Endothelial cell of umbilical vein (primary cell): Measurements from ENCODE around the gene NHSL2. TPM values are rescaled to one million over a fixed set of nuclear protein-coding genes. Genes with fewer than 3 reads are reported as not detected.

Experiments
- BruUV-seq: library from RNA; stranded (reverse); fragments of 400-500 nt; replicated peaks from 2 replicates; lab custom pipeline; 2021; lab: Mats Ljungman, UMichigan
- CTCF ChIA-PET: fragments of 300-600, 350-600 bp; sonication (Branson Sonifier 250); formaldehyde crosslinking; loops from one replicate; lab custom pipeline; 2021; ENCODE audit warnings: antibody characterized with exemption, inconsistent platforms; lab: Charles Lee
- POLR2A ChIA-PET: fragments of 300-600, 350-600 bp; sonication (Branson Sonifier 250); formaldehyde crosslinking; loops from one replicate; lab custom pipeline; 2021; ENCODE audit warnings: antibody characterized with exemption, inconsistent platforms; lab: Charles Lee
- DNase-seq: peaks from one replicate; pipeline ENCODE4 v3.0.0-alpha.2; 2011; ENCODE audit warnings: low read depth, low spot score
- FAIRE-seq: peaks from 2 replicates; lab custom pipeline; 2011; peaks lifted over from hg19 to GRCh38; lab: Jason Lieb, UNC
- H2AFZ ChIP-seq: 2 replicates; pipeline ENCODE4 v1.6.0; 2012; ENCODE audit warnings: low read depth, low read length, control low read depth, inconsistent platforms
- H3K27ac ChIP-seq: 2 replicates; pipeline ENCODE4 v1.5.1; 2011; ENCODE audit warnings: low read depth, mild to moderate bottlenecking, control low read depth, low read length, moderate library complexity; ENCODE audit not compliant: insufficient read depth
- H3K27me3 ChIP-seq, 2 experiments: 2 replicates each; pipeline versions ENCODE4 v1.6.0 to v1.6.1; 2011; ENCODE audit warnings: low read length in 2 of 2, mixed read lengths in 1 of 2; ENCODE audit not compliant: control insufficient read depth in 2 of 2, insufficient read depth in 2 of 2
- H3K36me3 ChIP-seq, 2 experiments: 2 replicates in 1 of 2; 3 replicates in 1 of 2; pipeline ENCODE4 v1.5.1; 2011; ENCODE audit warnings: low read length in 2 of 2, mild to moderate bottlenecking in 1 of 2, moderate library complexity in 1 of 2; ENCODE audit not compliant: control insufficient read depth in 2 of 2, insufficient read depth in 2 of 2; ENCODE audit errors: extremely low read depth in 1 of 2
- H3K4me1 ChIP-seq: 3 replicates; pipeline ENCODE4 v1.5.1; 2011; ENCODE audit warnings: mild to moderate bottlenecking, low read length; ENCODE audit not compliant: control insufficient read depth, insufficient read depth; ENCODE audit errors: extremely low read depth
- H3K4me2 ChIP-seq: 2 replicates; pipeline ENCODE4 v1.6.1; 2011; ENCODE audit warnings: low read length, control low read depth, mixed read lengths; ENCODE audit not compliant: insufficient read depth
- H3K4me3 ChIP-seq, 3 experiments: fragments of 200-600 bp in 1 of 3; sonication (generic), shearing (Covaris generic) in 1 of 3; replicated peaks in 1 of 3; 2 replicates each; pipeline ENCODE4 v1.5.1; 2011 to 2016; ENCODE audit warnings: control low read depth in 3 of 3, low read length in 3 of 3, mild to moderate bottlenecking in 2 of 3, inconsistent platforms in 1 of 3, low read depth in 1 of 3, moderate library complexity in 1 of 3; ENCODE audit not compliant: insufficient read depth in 1 of 3
- H3K79me2 ChIP-seq: 2 replicates; pipeline ENCODE4 v1.6.0; 2012; ENCODE audit warnings: low read length, inconsistent platforms; ENCODE audit not compliant: control insufficient read depth, insufficient read depth
- H3K9ac ChIP-seq: replicated peaks from 2 replicates; pipeline ENCODE3; 2011; ENCODE audit warnings: low read length, control low read depth; ENCODE audit not compliant: insufficient read depth; ENCODE audit errors: extremely low read depth
- H3K9me1 ChIP-seq: replicated peaks from 3 replicates; pipeline ENCODE4 v1.6.0; 2011; ENCODE audit warnings: mild to moderate bottlenecking, low read length; ENCODE audit not compliant: control insufficient read depth, insufficient read depth; ENCODE audit errors: extremely low read depth
- H3K9me3 ChIP-seq: replicated peaks from 2 replicates; pipeline ENCODE4 v1.5.1; 2012; ENCODE audit warnings: low read length, inconsistent platforms; ENCODE audit not compliant: control insufficient read depth, insufficient read depth
- H4K20me1 ChIP-seq: replicated peaks from 2 replicates; pipeline ENCODE3; 2011; ENCODE audit warnings: mild to moderate bottlenecking, low read length; ENCODE audit not compliant: control insufficient read depth, insufficient read depth; ENCODE audit errors: extremely low read depth
- EZH2 ChIP-seq: IDR thresholded peaks from 2 replicates; pipeline ENCODE4 v1.6.1; 2012; ENCODE audit warnings: borderline replicate concordance, low read depth, mild to moderate bottlenecking, moderate library complexity, low read length, inconsistent platforms; ENCODE audit not compliant: severe bottlenecking
- GATA2 ChIP-seq: IDR thresholded peaks from 2 replicates; pipeline ENCODE4 v1.7.0; 2011; ENCODE audit warnings: low read depth, mild to moderate bottlenecking, moderate library complexity, mixed read lengths, low read length; ENCODE audit not compliant: insufficient read length, insufficient read depth
- JUN ChIP-seq: IDR thresholded peaks from 2 replicates; pipeline ENCODE4 v1.6.1; 2011; ENCODE audit warnings: borderline replicate concordance, low read depth; ENCODE audit not compliant: insufficient read length, insufficient read depth
- MYC ChIP-seq: IDR thresholded peaks from one replicate; pipeline ENCODE4 v1.6.1; 2011; ENCODE audit warnings: mild to moderate bottlenecking, low read depth, low read length
- POLR2A ChIP-seq: IDR thresholded peaks from 2 replicates; pipeline ENCODE4 v1.6.1; 2012; ENCODE audit warnings: low read depth, mild to moderate bottlenecking, control low read depth, low read length
- POLR2AphosphoS5 ChIP-seq: IDR thresholded peaks from 2 replicates; pipeline ENCODE4 v1.6.1; 2012; ENCODE audit warnings: low read depth, mild to moderate bottlenecking, control low read depth, low read length, moderate library complexity; ENCODE audit not compliant: insufficient read depth
- dilution Hi-C: fragments of 300-500 bp; cut with MboI; formaldehyde crosslinking; loops from one replicate; pipeline ENCODE4 v1.15.0; 2019; ENCODE audit warnings: low sequenced_read_pairs; ENCODE audit not compliant: extremely low pct_ligation_motif_present
- intact Hi-C: fragments of 100-400 bp; cut with micrococcal nuclease; formaldehyde crosslinking; loops from one replicate; pipeline ENCODE4 v1.10.0; 2022
- polyA plus RNA-seq, 4 experiments: library from polyadenylated mRNA; depleted of rRNA in 3 of 4; stranded (reverse) in 3 of 4; unstranded in 1 of 4; fragments of >200 nt; gene quantifications; 2 replicates each; pipeline versions ENCODE4 v1.2.1 to v1.2.3, GENCODE V29; 2011 to 2012; ENCODE audit warnings: missing spikeins in 1 of 4
- total RNA-seq: library from RNA; stranded (reverse); gene quantifications from 2 replicates; pipeline ENCODE4 v1.2.3, GENCODE V29; 2021
- TF ChIP-seq, protein P1 (sequence below), 2 donors: IDR thresholded peaks; 1 replicate in 1 of 2; 2 replicates in 1 of 2; pipeline ENCODE4 v1.5.1; 2011; ENCODE audit warnings: low read length in 2 of 2, mild to moderate bottlenecking in 2 of 2, moderate library complexity in 2 of 2, control low read depth in 1 of 2, inconsistent platforms in 1 of 2, low read depth in 1 of 2; ENCODE audit not compliant: insufficient read depth in 1 of 2; ENCODE audit errors: extremely low read depth in 1 of 2

NHSL2 gene
- total and polyA plus RNA-seq, 2 donors (not counting 3 experiments of a cell fraction or from before 2014, with no cell fraction given), result 23.5 to 49.9 TPM

DNA sequence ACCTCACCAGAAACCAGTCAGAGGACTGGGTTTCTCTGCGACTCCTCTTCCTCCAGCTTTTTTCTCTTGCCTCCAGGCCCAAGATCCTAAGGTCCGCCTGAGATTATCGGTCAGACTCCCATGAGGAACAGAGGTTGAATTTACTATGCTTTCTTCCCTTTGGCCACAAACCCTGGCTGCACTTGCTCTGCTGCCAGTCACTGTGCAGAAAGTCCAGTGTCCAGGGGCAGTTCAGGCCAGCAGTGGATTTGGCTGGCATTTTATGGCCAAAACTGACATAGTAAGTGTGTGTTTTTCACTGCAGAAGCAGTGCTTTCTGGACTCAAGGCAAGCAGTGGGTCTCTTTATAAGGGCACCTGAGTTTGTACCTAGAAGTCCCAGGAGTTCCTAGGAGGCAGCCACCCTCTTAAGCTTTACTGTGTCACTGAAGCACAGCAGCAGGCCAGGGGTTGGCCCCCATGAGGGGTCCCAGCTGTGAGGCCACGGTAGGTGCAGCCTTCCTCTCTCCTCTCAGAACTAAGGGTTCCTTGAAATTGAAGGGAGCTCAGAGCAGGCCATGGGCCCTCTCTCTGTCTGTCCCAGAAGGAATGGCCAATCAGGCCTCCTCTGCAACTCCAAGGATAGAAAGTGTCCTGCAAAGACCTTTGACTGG, 217.7 kb downstream of the NHSL2 start:
- Histone ChIP-seq H3K27ac (no peak overlapping the region), H3K9me1 (no peaks in the 10 kb centered on the region), H3K9ac (no peak overlapping the region), H3K27me3 (no peaks in the 10 kb centered on the region), H3K4me1 (peaks cover 46% of the 10 kb centered on the region), H3K9me3 (no peaks in the 10 kb centered on the region), H3K36me3 (peaks cover 2 to 4% of the 10 kb centered on the region in 2 experiments), H3K4me2 (no peak overlapping the region), H4K20me1 (no peaks in the 10 kb centered on the region), H3K4me3 (no peak overlapping the region), H2AFZ (no peak overlapping the region), H3K79me2 (peaks cover 12% of the 10 kb centered on the region)
- intact Hi-C loops, result loop anchor here (5.0 kb wide), 1 partner anchor 54 kb away; the partner anchor contains the start of gene PIN4
- BruUV-seq, result no TSS peak
- TF ChIP-seq EZH2 (no peak), POLR2AphosphoS5 (no peak), MYC (no peak), POLR2A (no peak), GATA2 (no peak), JUN (no peak)
- TF ChIP-seq, protein P1, sequence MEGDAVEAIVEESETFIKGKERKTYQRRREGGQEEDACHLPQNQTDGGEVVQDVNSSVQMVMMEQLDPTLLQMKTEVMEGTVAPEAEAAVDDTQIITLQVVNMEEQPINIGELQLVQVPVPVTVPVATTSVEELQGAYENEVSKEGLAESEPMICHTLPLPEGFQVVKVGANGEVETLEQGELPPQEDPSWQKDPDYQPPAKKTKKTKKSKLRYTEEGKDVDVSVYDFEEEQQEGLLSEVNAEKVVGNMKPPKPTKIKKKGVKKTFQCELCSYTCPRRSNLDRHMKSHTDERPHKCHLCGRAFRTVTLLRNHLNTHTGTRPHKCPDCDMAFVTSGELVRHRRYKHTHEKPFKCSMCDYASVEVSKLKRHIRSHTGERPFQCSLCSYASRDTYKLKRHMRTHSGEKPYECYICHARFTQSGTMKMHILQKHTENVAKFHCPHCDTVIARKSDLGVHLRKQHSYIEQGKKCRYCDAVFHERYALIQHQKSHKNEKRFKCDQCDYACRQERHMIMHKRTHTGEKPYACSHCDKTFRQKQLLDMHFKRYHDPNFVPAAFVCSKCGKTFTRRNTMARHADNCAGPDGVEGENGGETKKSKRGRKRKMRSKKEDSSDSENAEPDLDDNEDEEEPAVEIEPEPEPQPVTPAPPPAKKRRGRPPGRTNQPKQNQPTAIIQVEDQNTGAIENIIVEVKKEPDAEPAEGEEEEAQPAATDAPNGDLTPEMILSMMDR (IDR thresholded peaks at IDR 0.05; ENCODE audit: extremely low read depth in 1 of 2, insufficient read depth in 1 of 2, low read depth in 1 of 2, low read length in 2 of 2), result no peak
- FAIRE-seq (no peak), DNase-seq (no peak)
- dilution Hi-C loops, result no loop called here
- ChIA-PET POLR2A (no interaction called here), CTCF (interaction anchor here (1.0 to 8.0 kb wide), 4 partner anchors 103 to 130 kb away, joined by 3 to 122 read pairs (median 18); no protein-coding TSS in a partner anchor)
